Central memory CD8-positive, alpha-beta T cell (primary cell): ENCODE measurements around the gene FASTKD1.
A peak's percentile ranks its signal among the peaks of the same experiment; 100 is the strongest.
"Not testable (repeated sequence)": the region's sequence is repeated elsewhere in the genome, so short reads cannot be mapped to it uniquely, and the experiment has no call there.

Experiments
- ATAC-seq: fragments of 150-1000 bp; cut with Tn5 transposase; replicated peaks from 2 replicates; pipeline ENCODE4 v1.10.0; 2022; ENCODE audit warnings: mild to moderate bottlenecking, moderate FRiP score, moderate number of reproducible peaks; ENCODE audit not compliant: poor library complexity, severe bottlenecking; ENCODE audit errors: extremely low read depth
- DNase-seq, 2 donors: peaks; one replicate each; pipeline ENCODE4 v3.0.0; 2021; ENCODE audit warnings: low spot score in 2 of 2
- H3K27ac Mint-ChIP-seq: one replicate; pipeline ENCODE4 v1.8.0; 2022; ENCODE audit warnings: low read depth, mild to moderate bottlenecking, moderate library complexity, mixed read lengths
- H3K27me3 Mint-ChIP-seq: one replicate; pipeline ENCODE4 v1.8.0; 2022; ENCODE audit warnings: mixed read lengths
- H3K36me3 Mint-ChIP-seq: one replicate; pipeline ENCODE4 v1.8.0; 2022; ENCODE audit warnings: mild to moderate bottlenecking, moderate library complexity, mixed read lengths; ENCODE audit not compliant: insufficient read depth
- H3K4me1 Mint-ChIP-seq: one replicate; pipeline ENCODE4 v1.8.0; 2022; ENCODE audit warnings: mixed read lengths
- H3K4me3 Mint-ChIP-seq: one replicate; pipeline ENCODE4 v1.8.0; 2022; ENCODE audit warnings: mild to moderate bottlenecking, moderate library complexity, mixed read lengths
- H3K9me3 Mint-ChIP-seq: one replicate; pipeline ENCODE4 v1.8.0; 2022; ENCODE audit warnings: mixed read lengths

FASTKD1 gene

DNA sequence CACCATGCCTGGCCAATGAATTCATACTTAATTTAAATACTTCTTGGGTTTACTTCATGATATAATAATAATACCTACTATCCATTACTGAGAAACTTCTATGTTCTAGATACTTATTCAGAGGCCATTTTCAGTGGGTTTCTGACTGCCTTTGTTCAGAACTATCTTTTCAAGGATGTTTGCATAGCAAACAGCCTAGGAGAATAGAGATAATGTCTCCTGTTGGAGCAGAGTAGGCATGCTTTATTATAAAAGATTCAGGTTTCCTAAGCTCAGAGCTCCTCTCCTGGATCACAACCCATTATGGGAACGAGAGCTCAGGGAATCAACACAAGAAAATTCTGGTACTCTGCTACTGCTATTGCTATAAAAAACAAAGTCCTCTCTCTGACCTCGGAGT, 11.1 kb downstream of the FASTKD1 start:
- Mint-ChIP-seq H3K4me3 (no peak overlapping the region), H3K27me3 (no peaks in the 10 kb centered on the region), H3K36me3 (peaks cover 17% of the 10 kb centered on the region), H3K4me1 (no peaks in the 10 kb centered on the region), H3K27ac (no peak overlapping the region), H3K9me3 (no peaks in the 10 kb centered on the region)
- no peak for ATAC-seq
- DNase-seq: no peak

DNA sequence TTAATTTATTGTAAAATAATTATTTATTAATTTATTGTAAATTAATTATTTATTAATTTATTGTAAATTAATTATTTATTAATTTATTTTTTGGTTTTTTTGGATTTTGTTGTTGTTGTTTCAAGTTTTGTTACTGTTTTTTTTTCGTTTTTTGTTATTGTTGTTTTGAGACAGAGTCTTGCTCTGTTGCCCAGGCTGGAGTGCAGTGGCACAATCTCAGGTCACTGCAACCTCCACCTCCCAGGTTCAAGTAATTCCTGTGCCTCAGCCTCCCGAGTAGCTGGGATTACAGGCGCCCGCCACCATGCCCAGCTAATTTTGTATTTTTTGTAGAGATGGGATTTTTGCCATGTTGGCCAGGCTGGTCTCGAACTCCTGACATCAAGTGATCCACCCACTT, 11.6 kb downstream of the FASTKD1 start:
- H3K4me1 Mint-ChIP-seq, H3K9me3 Mint-ChIP-seq, H3K4me3 Mint-ChIP-seq, DNase-seq, H3K27ac Mint-ChIP-seq, ATAC-seq, H3K27me3 Mint-ChIP-seq: not testable (repeated sequence)
- H3K36me3 Mint-ChIP-seq: peaks cover 17% of the 10 kb centered on the region

DNA sequence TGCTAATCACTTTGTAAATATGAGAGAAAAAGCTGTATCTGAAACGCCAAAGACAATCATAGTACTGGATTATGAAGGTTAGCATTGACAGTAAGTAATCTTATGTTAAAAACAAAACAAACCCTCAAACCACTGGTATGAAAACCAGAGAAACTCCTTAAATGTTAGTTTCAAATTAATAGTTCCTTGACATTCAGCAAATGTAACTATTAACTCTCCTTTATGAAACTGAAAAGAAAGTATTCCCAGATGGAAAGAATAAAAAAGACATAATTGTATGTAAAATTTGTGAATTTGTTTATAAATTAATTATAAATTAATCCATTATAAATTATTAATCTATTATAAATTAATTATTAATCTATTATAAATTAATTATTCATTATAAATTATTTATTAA, 12.3 kb downstream of the FASTKD1 start:
- Mint-ChIP-seq H3K4me3 (no peak overlapping the region), H3K36me3 (peaks cover 20% of the 10 kb centered on the region), H3K4me1 (no peaks in the 10 kb centered on the region), H3K9me3 (no peaks in the 10 kb centered on the region), H3K27me3 (no peaks in the 10 kb centered on the region), H3K27ac (no peak overlapping the region)
- ATAC-seq (no peak), DNase-seq (no peak)

DNA sequence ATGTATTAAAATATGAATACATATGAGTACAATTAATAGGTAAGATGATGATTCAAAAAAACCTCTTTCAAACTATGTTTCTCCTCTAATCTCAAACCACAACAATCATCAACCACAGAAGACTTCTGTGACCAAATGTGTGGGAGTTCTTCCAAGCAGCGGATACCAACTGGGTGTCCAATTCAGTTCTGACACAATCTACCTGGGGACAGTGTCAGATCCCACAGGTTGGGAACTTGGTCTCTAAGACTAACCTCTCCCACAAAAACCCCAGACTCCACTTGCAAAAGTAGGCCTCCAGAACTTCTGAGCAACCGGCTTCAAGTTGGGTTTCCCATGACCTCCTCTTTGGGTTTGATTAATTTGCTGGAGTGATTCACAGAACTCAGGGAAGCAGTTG, 26.9 kb downstream of the FASTKD1 start:
- no peak overlapping the region for H3K27ac Mint-ChIP-seq
- no peak overlapping the region for H3K4me3 Mint-ChIP-seq
- H3K9me3 Mint-ChIP-seq: no peaks in the 10 kb centered on the region
- ATAC-seq: no peak
- H3K36me3 Mint-ChIP-seq: peaks cover 14% of the 10 kb centered on the region
- no peaks in the 10 kb centered on the region for H3K27me3 Mint-ChIP-seq
- H3K4me1 Mint-ChIP-seq: no peaks in the 10 kb centered on the region
- DNase-seq: no peak

DNA sequence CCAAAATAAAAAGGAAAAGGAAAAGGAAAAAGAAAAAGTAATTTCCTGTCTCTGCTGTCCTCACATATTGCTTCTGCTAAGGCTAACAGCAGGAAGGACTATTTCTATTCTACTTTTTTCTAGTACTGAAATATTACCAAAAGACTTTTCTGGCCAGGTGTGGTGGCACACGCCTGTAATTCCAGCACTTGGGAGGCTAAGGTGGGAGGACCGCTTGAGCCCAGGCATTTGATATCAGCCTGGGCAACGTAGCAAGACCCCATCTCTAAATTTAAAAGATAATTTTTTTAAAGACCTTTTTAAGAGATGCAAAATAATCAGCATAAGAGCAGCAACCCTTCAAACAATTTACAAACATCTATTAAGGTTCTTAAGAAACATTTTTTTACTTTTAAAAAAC, 31.2 kb downstream of the FASTKD1 start:
- Mint-ChIP-seq H3K4me1 (no peaks in the 10 kb centered on the region), H3K27ac (no peak overlapping the region), H3K4me3 (no peak overlapping the region), H3K27me3 (no peaks in the 10 kb centered on the region), H3K36me3 (peaks cover 16% of the 10 kb centered on the region), H3K9me3 (no peaks in the 10 kb centered on the region)
- DNase-seq (no peak), ATAC-seq (no peak)

DNA sequence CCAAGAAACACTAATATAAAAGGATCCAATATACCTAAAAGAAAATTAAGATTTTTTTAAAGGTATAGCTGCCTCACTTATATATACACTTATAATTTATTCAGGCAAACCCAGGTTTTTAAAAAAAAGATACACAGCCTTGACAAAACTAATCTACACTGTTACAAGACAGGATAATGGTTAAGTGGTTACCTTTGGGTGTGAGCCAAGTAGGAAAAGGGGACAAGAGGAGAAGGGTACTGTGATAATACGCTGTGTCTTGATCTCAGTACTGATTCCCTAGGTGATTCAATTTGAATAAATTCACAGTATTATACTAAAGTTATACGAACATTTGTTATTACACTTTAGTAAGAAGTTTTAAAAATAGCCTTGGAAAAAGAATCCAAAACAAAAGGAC, 33.5 kb downstream of the FASTKD1 start:
- Mint-ChIP-seq H3K4me1 (no peaks in the 10 kb centered on the region), H3K36me3 (peaks cover 13% of the 10 kb centered on the region), H3K4me3 (no peak overlapping the region), H3K27ac (peak overlapping the region; percentile 59), H3K9me3 (no peaks in the 10 kb centered on the region), H3K27me3 (no peaks in the 10 kb centered on the region)
- ATAC-seq (no peak), DNase-seq (no peak)

DNA sequence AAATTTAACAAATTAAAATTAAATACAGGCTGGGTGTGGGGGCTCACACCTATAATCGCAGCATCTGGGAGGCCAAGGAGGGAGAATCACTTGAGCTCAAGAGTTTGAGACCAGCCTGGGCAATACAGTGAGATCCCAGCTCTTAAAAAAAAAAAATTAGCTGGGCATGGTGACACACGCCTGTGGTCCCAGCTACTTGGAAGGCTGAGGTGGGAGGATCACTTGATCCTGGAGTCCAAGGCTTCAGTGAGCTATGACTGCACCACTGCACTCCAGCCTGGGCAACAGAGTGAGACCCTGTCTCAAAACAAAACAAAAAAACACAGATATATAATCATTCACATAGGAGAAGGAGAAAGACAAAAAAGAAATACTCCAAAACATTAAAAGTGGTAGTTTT, 34.2 kb downstream of the FASTKD1 start:
- not testable (repeated sequence) for DNase-seq, H3K27ac Mint-ChIP-seq, H3K4me3 Mint-ChIP-seq, H3K9me3 Mint-ChIP-seq, H3K4me1 Mint-ChIP-seq, ATAC-seq, H3K27me3 Mint-ChIP-seq
- peaks cover 12% of the 10 kb centered on the region for H3K36me3 Mint-ChIP-seq

DNA sequence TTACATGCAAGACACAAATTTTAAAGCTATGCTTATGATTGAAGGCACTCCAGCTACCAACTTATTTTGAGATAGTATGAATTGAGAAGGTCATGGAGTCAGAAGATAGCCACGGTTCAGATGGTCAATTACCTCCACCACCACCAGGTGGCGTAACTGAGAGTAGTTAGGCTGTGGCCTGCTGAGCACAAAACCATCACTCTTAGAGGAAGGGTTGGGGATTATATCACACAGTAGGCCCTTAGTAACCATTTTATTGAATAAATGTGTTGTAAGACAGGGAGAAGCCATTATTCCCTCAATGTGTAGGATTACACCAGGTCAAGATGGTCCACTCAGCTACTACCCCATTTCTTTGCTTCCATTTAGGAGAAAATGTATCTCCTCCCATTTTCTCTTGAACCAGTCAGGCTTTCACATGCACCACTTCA, 45.4 kb downstream of the FASTKD1 start:
- Mint-ChIP-seq H3K9me3 (no peaks in the 10 kb centered on the region), H3K4me3 (no peak overlapping the region), H3K4me1 (no peaks in the 10 kb centered on the region), H3K36me3 (peaks cover 6% of the 10 kb centered on the region), H3K27ac (peak overlapping the region; percentile 12), H3K27me3 (no peaks in the 10 kb centered on the region)
- DNase-seq: peak; percentile 55 to 68
- ATAC-seq: peak; percentile 75

DNA sequence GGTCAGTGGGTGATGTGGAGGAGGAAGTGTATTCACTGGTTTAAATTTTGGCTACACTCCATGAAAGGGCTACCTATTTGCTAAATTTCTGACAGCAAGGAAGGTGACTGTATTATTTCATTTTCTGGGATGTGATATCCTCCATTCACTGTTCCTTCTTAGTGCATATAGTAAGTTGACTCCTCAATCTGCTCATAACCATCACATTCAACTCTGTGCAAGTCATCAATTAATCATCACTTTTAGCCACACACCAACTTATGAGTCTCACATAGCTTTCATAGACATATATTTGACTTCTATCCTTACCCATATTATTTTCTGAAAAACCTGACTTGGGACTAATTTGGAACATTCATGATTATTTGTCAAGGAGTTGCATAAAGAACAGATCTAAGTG, 47.2 kb downstream of the FASTKD1 start:
- Mint-ChIP-seq H3K4me3 (no peak overlapping the region), H3K9me3 (no peaks in the 10 kb centered on the region), H3K36me3 (peaks cover 4% of the 10 kb centered on the region), H3K27me3 (no peaks in the 10 kb centered on the region), H3K27ac (no peak overlapping the region), H3K4me1 (no peaks in the 10 kb centered on the region)
- ATAC-seq (no peak), DNase-seq (no peak)

DNA sequence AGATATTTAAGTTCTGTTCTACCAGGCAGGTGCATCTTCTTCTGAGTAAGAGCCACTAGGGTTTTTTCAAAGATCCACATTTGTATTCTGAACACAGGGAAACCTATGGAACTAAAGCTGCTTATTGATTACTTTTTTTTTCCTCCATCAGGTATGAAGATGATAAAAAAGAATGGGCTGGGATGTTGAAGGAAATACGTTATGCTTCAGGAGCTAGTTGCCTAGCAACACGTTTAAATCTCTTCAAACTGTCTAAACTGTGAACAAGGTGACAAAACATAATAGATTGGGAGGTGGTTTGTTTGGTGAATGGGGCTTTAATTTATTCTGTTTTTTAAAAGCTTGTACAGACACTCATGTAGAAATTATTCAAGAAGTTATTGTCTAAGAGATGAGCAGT, 48.2 kb downstream of the FASTKD1 start:
- Mint-ChIP-seq H3K9me3 (no peaks in the 10 kb centered on the region), H3K4me1 (no peaks in the 10 kb centered on the region), H3K4me3 (no peak overlapping the region), H3K36me3 (peaks cover 4% of the 10 kb centered on the region), H3K27me3 (no peaks in the 10 kb centered on the region), H3K27ac (no peak overlapping the region)
- ATAC-seq (no peak), DNase-seq (no peak)

DNA sequence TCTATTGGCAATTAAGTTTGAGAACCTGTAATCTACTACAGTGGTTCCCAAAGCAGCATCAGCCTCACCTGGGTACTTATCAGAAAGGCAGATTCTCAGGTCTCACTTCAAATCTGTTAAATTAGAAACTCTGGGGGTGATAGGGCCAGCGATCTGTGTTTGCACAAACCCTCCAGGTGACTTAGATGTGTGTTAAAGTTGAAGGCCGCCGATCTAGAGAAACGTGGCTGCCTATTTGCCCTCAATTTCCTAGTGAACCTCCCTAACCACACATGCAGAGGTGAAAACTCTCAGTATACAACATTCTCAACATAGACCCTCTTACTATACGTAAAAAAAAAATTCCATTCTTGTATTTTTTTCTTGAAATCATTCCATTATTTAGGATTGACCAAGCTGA, 50.0 kb downstream of the FASTKD1 start:
- no peak overlapping the region for H3K27ac Mint-ChIP-seq
- H3K4me1 Mint-ChIP-seq: no peaks in the 10 kb centered on the region
- H3K9me3 Mint-ChIP-seq: no peaks in the 10 kb centered on the region
- peaks cover 5% of the 10 kb centered on the region for H3K36me3 Mint-ChIP-seq
- no peak overlapping the region for H3K4me3 Mint-ChIP-seq
- no peaks in the 10 kb centered on the region for H3K27me3 Mint-ChIP-seq
- DNase-seq: no peak
- no peak for ATAC-seq

DNA sequence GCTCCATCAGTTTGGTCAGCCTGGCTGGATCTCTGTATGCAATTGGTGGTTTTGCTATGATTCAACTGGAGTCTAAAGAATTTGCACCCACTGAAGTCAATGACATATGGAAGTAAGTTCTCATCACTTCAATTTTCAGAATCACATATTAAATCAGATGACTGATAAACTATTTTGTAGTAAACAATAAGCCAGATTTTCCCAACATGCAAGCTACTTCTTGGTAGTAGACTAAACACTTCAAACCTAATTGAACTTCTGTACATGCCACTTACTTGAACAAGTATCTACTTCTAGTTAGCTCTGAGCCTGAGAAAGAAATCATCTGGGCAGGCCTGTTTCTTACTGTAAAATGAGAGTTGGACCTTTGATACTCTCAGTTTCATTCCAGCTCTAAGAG, 52.8 kb downstream of the FASTKD1 start:
- ATAC-seq: no peak
- Mint-ChIP-seq H3K4me3 (no peak overlapping the region), H3K9me3 (no peaks in the 10 kb centered on the region), H3K4me1 (no peaks in the 10 kb centered on the region), H3K27ac (no peak overlapping the region), H3K36me3 (peaks cover 5% of the 10 kb centered on the region), H3K27me3 (no peaks in the 10 kb centered on the region)
- no peak for DNase-seq

DNA sequence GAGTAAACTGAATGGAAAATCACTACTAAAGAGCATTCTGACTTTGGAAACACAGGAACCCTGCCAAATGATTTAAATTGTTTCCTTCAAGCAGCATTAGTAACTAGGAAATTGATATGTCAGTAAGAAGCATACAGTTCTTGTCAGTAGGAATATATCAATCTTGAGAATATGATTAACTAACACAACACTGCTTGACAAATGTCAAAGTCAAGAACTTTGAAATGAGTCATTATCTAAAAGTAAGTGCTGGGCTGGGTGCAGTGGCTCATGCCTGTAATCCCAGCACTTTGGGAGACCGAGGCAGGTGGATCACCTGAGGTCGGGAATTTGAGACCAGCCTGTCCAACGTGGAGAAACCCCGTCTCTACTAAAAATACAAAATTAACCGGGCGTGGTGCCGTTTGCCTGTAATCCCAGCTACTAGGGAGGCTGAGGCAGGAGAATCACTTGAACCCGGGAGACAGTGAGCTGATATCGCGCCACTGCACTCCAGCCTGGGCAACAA, 57.1 kb downstream of the FASTKD1 start:
- H3K4me1 Mint-ChIP-seq, DNase-seq, H3K36me3 Mint-ChIP-seq, H3K4me3 Mint-ChIP-seq, H3K27ac Mint-ChIP-seq, ATAC-seq, H3K9me3 Mint-ChIP-seq, H3K27me3 Mint-ChIP-seq: not testable (repeated sequence)

DNA sequence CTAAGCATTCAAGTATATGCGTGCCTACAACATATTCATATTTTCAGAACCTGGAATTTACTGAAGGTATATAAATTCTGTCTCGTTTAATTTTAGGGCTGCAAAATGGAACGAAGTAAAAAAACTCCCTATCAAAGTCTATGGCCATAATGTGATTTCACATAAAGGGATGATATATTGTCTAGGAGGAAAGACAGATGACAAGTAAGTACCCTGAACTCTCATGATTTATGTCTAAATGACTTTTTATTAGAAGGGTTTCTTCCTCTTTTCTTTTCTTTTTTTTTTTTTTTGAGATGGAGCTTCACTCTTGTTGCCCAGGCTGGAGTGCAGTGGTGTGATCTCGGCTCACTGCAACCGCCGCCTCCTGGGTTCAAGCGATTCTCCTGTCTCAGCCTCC, 58.9 kb downstream of the FASTKD1 start:
- ATAC-seq, H3K27me3 Mint-ChIP-seq, DNase-seq, H3K36me3 Mint-ChIP-seq, H3K9me3 Mint-ChIP-seq, H3K27ac Mint-ChIP-seq, H3K4me3 Mint-ChIP-seq, H3K4me1 Mint-ChIP-seq: not testable (repeated sequence)
